Amniotic stem cell (primary cell): ENCODE measurements around the gene ATP8A2.
"Not testable (repeated sequence)": the region's sequence is repeated elsewhere in the genome, so short reads cannot be mapped to it uniquely, and the experiment has no call there.

Experiments used
- DNase-seq: peaks from one replicate; lab custom pipeline; 2025; lab: John Stamatoyannopoulos, UW

The ATP8A2 gene

GRCh38 chr13:25463496-25463895, 91.7 kb downstream of the ATP8A2 start:
- DNase-seq, result no peak

DNA sequence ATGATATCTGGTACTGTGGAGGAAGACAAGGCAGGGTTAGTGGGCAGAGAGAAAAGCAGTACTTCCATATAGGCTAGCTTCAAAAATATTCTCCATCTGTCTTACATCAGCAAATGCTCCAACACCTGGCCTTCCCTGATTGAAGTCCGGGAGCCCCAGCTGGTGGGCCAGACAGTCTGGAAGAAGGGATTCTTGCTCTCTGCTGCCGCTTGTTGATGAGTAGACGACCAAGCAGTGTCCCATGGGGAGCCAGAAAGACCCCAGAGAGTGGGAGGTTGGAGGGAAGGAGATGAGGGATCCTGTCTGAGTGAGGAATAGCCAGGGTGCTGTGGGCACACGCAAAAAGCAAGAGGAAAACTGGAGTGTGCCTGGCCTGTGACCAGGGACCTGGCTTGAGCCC, 95.1 kb downstream of the ATP8A2 start:
- no peak for DNase-seq

- DNase-seq, result no peak
Observed at GRCh38 chr13:25468325-25469168, 96.8 kb downstream of the ATP8A2 start.

- DNase-seq, result no peak
Observed at GRCh38 chr13:25469169-25469525, 97.4 kb downstream of the ATP8A2 start.

- no peak for DNase-seq
Observed at GRCh38 chr13:25473864-25474263, 102.1 kb downstream of the ATP8A2 start.

DNA sequence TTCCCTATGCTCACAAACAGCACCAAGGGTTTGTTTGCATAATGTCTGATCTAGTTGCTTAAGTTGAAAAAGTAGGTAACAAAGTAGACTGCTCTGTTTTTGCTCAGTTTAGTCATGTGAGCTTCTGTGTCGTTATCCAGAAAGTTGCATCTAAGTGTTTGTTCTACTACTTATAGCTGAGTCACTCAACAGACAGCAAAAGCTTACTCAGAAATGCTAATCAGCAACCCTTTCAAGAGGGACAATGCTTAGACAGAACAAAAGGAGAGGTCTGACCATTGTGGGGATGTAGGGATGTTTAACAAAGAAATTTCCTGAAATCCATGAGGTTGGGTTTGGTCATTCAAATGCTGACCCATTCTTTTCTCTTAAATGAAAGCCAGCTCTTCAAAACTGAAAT, 106.4 kb downstream of the ATP8A2 start:
- DNase-seq, result no peak

DNA sequence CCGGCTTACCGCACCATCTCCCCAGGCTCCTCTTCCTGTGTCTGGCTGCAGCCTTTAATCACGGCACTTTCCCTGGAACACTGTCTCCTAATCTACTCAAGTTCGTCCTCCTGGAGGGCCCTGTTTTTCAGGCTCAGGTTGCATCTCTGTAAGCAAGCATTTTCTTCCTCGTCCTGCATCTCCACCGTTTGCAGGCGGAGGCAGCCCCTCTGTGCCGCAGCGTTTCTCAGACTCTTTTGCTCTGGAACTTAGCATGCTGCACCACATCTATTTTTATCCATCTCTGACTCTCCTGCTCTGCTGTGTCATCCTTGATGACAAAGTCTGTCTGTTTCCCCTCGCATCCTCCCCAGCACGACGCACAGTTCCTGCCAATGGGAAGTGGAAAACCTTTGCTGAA, 117.5 kb downstream of the ATP8A2 start:
- DNase-seq, result no peak

- DNase-seq, result no peak
Observed at GRCh38 chr13:25490236-25490635, 118.5 kb downstream of the ATP8A2 start.

DNA sequence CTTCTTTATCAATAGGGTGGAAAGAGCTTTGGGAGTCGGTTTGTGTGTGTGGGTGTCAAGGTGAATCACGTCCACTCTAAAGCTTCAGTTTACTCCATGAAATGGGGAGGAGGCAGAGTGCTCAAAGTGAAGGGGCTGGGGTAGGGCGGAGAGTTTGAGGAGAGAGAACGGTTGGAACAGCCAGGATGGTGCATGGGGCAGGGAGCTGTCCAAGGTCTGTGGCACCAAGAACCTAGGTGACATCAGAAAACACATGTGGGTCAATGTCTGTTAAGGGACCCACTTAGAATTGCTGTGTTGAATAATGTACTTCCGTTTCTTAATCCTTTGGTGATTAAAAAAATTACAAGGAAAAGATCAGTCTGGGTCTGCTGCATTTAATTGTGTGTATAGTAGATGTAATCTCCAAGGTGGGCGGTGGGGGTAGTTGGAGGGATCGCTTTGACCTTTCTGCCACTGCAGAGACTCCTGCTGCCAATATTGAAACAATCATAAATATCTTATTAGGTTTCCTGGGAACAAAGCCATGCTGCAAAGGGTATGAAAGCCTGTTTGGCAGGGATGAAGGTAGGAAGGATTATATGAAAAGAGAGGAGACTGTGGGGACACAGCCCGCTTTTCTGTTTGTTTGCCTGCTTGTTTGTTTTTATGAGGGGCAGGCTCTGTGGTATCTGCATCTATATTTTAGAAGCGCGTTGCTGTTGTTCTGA, 122.3 kb downstream of the ATP8A2 start:
- no peak for DNase-seq

DNA sequence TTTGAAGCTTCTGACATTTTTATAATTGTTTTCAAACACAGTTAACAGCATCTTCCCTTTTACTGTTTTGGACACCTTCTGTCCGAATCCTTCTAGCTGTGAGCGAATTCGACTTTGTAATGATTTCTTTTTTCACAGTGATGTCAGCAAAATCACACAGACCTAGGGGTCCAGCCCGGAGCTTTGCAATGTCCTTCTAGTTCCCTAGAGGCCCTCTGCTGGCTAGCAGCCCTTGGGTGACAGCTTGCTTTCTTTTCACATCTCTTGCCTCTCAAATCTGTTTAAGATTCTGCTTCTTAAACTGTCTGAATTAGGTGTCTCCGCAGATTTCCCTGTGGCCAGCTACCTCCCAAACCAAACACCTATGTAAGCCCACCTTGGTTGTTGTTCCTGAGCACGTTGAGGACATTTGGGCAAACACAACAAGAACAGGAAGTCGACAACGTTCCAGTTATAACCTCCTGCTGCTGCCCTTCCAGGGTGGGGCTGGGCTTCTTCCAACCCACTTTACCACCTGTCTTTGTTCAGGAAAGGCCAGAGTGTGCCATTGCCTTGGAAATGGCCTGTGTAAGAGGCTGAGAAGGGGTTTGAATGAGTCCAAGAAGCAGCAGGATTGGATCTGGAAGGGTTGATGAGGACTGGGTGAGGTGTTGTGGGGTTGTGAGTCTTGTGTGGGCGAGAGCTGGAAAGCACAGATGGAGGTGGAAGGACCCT, 123.1 kb downstream of the ATP8A2 start:
- no peak for DNase-seq

DNA sequence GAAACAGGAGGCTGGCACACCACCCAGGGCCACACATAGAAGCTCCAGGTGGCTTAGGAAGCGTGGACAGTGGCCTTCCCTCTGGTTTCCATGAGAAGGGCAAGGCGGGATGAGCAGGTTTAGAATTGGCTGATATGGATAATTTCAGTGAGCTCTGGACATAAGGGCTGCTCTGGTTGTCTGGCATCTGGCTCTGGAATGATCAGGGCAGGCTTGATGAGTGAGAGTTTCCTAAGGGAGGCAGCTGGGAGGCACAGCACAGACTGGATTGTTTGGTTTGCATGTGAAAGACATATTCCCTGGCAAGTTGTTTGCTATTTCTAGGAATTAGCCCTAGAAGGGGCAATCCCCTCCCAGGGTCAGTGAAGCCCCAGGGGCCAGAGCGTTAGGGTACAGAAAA, 129.5 kb downstream of the ATP8A2 start:
- no peak for DNase-seq

- no peak for DNase-seq
Observed at GRCh38 chr13:25502031-25502430, 130.3 kb downstream of the ATP8A2 start.

DNA sequence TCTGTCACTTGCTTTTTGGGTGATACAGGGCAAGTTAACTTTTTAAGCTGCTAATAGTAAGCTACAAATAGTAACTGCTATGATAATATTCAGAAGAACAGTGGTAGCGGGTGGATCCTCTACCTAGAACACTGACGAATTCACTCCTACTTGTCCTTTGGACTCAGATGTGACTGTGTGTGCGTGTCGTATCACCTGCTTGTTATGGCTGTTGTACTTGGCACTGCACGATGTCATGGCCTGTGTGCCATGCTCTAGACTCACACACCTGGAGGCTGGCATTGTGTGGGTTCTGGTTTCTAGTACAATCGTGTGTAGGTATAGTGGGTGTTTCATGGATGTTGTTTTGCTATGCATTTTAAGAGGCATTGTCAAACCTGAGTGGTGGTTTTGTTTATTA, 130.8 kb downstream of the ATP8A2 start:
- DNase-seq, result no peak

GRCh38 chr13:25503856-25504255, 132.1 kb downstream of the ATP8A2 start:
- no peak for DNase-seq

- DNase-seq, result no peak
Observed at GRCh38 chr13:25507841-25508240, 136.1 kb downstream of the ATP8A2 start.

GRCh38 chr13:25513060-25513459, 141.3 kb downstream of the ATP8A2 start:
- not testable (repeated sequence) for DNase-seq

DNA sequence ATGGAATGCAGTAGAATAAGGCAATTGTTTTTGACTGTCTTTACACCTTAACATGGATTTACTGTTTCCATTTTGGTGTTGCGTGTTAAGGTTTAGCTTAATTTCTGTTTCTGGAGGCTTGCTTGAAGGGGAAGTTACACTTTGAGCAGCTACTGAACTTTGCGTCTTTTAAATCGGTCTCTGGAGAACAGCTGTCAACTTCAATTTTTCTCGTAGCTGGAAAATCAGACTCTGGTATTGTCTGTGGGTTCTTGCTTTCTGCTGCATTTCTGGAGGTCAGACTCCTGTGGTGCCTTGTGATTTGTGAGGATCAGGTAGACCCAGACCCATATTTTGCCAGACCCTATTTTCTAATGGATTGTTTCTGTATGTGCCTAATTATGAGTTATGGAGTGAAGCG, 146.7 kb downstream of the ATP8A2 start:
- DNase-seq, result no peak

DNA sequence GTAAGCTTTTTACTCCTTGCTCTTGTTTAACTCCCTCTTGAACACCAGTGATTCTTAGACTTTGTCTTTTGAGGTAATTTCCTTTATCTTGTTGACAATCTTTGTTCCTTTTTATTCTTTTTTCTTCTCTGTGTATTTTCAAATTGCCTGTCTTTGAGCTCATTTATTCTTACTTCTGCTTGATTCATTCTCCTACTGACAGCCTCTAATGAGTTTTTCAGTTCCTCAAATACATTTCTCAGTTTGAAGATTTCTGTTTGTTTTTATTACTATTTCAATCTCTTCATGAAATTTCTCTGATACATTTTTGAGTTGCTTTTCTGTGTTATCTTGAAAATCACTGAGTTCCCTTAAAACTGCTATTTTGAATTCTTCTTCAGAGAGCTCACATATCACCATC, 154.1 kb downstream of the ATP8A2 start:
- DNase-seq, result no peak

DNA sequence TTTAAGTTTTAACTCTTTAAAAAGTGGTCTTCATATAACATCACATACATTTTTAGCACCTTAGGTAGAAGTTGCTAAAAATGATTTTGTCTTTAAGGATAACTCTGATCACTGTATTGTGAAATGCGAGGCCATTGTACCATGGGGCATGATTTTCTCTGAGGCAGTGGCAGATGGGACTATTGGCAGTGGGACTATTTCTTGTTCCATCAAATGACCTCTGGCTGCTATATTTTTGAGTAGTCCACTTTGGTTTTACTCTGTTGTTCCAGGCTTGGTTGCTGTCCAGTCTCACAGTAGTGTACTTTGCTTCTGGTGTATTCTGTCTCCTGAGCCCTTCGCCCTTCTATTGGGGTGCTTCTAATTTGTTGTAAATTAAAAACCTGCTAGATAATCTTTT, 156.5 kb downstream of the ATP8A2 start:
- DNase-seq, result no peak

- no peak for DNase-seq
Observed at GRCh38 chr13:25529425-25529824, 157.7 kb downstream of the ATP8A2 start.

DNA sequence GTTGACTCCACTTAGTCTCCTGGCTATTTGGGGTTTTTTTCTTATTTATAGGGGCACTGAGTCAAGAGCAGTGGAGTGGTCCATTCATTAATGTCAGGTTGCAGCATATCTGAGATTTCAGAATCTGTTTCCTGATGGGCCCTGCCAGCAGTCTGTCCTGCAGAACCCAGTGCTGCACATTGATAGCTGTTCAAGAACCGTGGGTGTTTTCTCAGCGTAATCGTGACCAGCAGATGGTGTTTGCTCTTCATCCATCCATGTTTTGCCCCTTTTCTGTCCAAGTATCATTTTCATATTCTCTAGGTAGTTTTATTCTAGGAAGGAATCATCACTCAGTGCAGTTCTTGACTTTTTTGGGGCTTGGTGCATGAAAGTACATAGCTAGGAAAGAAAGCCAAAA, 166.5 kb downstream of the ATP8A2 start:
- DNase-seq, result no peak

DNA sequence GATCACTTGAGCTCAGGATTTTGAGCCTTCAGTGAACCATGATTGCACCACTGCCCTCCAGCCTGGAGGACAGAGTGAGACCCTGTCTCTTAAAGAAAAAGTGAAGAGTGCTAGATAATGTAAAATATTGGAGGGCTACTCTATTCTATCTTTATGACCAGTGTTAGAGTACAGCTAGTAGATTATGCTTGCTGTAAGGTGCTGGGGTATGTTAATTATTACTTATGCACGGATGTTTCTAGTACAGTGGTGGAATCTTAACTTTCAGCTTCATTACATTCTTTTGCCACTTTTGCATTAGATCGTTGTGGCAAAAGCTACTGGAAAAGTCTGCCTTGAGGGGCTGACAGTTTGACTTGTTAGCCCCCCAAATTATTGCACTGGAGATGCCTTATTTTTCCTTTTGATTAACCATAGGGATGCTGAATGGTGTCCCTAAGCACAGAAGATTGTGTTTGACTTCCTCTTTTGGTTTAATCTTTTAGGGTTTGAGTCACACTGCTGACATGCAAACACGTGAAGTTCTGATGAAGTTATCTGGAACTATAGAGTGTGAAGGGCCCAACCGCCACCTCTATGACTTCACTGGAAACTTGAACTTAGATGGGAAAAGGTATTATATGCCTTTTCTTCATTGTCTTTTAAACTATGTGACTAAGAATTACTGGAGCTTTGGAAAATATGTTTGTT, 169.8 kb downstream of the ATP8A2 start:
- no peak for DNase-seq
